ENCODE data around the gene PRKD1.

- no peak for TF ChIP-seq POLR2A (IDR thresholded peaks at IDR 0.05)
- TF ChIP-seq POLR2AphosphoS5 (IDR thresholded peaks at IDR 0.05), result no peak
- TF ChIP-seq CTCF (IDR thresholded peaks at IDR 0.05 in 8 of 11, conservative IDR thresholded peaks at IDR 0.05 in 3 of 11), result no peak
Measured at GRCh38 chr14:29684926-29685325, 242.7 kb downstream of the PRKD1 start.

Data from spleen (tissue), 7 donors.